HepG2 (cell line): Measurements from ENCODE around the gene DIP2C. TPM values are rescaled to one million over a fixed set of nuclear protein-coding genes. Genes with fewer than 3 reads are reported as not detected.

Experiments
- ATAC-seq: fragments of 200-7000 bp; cut with Tn5 transposase; 3 replicates; pipeline ENCODE4 v1.9.1; 2020; ENCODE audit warnings: mild to moderate bottlenecking, moderate library complexity
- BruUV-seq: library from RNA; stranded (reverse); fragments of 400-500 nt; replicated peaks from 2 replicates; lab custom pipeline; 2021; lab: Mats Ljungman, UMichigan
- CTCF ChIA-PET: fragments of 300-600 bp; formaldehyde crosslinking; extraction: SDS; loops from one replicate; lab custom pipeline; 2021; ENCODE audit warnings: low total read pairs, inconsistent platforms, low intra/inter-chr PET ratio; lab: Yijun Ruan, JAX
- POLR2A ChIA-PET: fragments of 350-600 bp; sonication (Branson Sonifier 250); formaldehyde crosslinking; loops from one replicate; lab custom pipeline; 2020; ENCODE audit warnings: antibody characterized with exemption, inconsistent platforms; lab: Yijun Ruan, JAX
- DNase-seq: peaks from one replicate; pipeline ENCODE4 v3.0.0-alpha.2; 2015; ENCODE audit warnings: low spot score
- FAIRE-seq: peaks from 3 replicates; lab custom pipeline; 2011; peaks lifted over from hg19 to GRCh38; lab: Jason Lieb, UNC
- H2AFZ ChIP-seq: one replicate; pipeline ENCODE4 v1.6.1; 2011; ENCODE audit warnings: low read length, inconsistent platforms
- H3K27ac ChIP-seq: fragments of 300-600 bp; 3 replicates; pipeline ENCODE4 v1.8.0; 2011; ENCODE audit warnings: mixed run types, mild to moderate bottlenecking, mixed read lengths, low read length, inconsistent platforms; ENCODE audit not compliant: insufficient read depth; ENCODE audit errors: extremely low read length
- H3K27me3 ChIP-seq, 2 experiments: fragments of 200-600 bp in 1 of 2; 2 replicates in 1 of 2; 3 replicates in 1 of 2; pipeline versions ENCODE4 v1.6.0 to v1.8.0; 2011; ENCODE audit warnings: low read length in 2 of 2, mild to moderate bottlenecking in 2 of 2, moderate library complexity in 2 of 2, inconsistent platforms in 1 of 2; ENCODE audit not compliant: insufficient read depth in 2 of 2, control insufficient read depth in 1 of 2
- H3K36me3 ChIP-seq, 2 experiments: fragments of 200-600 bp in 1 of 2; replicated peaks in 1 of 2; 2 replicates in 1 of 2; 3 replicates in 1 of 2; pipeline versions ENCODE4 v1.5.1 to v1.8.0; 2011; ENCODE audit warnings: low read length in 2 of 2, inconsistent platforms in 1 of 2; ENCODE audit not compliant: insufficient read depth in 2 of 2, control insufficient read depth in 1 of 2
- H3K4me1 ChIP-seq: 2 replicates; pipeline ENCODE4 v1.5.1; 2012; ENCODE audit warnings: low read length, inconsistent platforms; ENCODE audit not compliant: insufficient read depth
- H3K4me2 ChIP-seq: 2 replicates; pipeline ENCODE4 v1.6.0; 2011; ENCODE audit warnings: low read depth, low read length, inconsistent platforms
- H3K4me3 ChIP-seq, 3 experiments: fragments of 200-600 bp in 1 of 3; sonication (generic), shearing (Covaris generic) in 1 of 3; replicated peaks in 1 of 3; 2 replicates each; pipeline ENCODE4 v1.5.1; 2011 to 2016; ENCODE audit warnings: low read length in 3 of 3, inconsistent platforms in 2 of 3, low read depth in 2 of 3, mild to moderate bottlenecking in 2 of 3, control low read depth in 1 of 3, mixed read lengths in 1 of 3; ENCODE audit not compliant: insufficient read depth in 1 of 3
- H3K79me2 ChIP-seq: one replicate; pipeline ENCODE4 v1.6.1; 2011; ENCODE audit warnings: low read length, inconsistent platforms; ENCODE audit not compliant: insufficient read depth
- H3K9ac ChIP-seq: 2 replicates; pipeline ENCODE4 v1.6.0; 2011; ENCODE audit warnings: mild to moderate bottlenecking, low read depth, low read length, inconsistent platforms; ENCODE audit not compliant: insufficient read depth
- H3K9me3 ChIP-seq: 2 replicates; pipeline ENCODE4 v1.5.1; 2012; ENCODE audit warnings: mild to moderate bottlenecking, low read length
- H4K20me1 ChIP-seq: 2 replicates; pipeline ENCODE4 v1.6.0; 2011; ENCODE audit warnings: inconsistent platforms, mild to moderate bottlenecking, low read length, moderate library complexity; ENCODE audit not compliant: insufficient read depth
- CENPX ChIP-seq: sonication (generic); formaldehyde crosslinking; IDR thresholded peaks from 2 replicates; pipeline ENCODE4 v1.9.0; 2021; ENCODE audit warnings: mild to moderate bottlenecking, missing genetic modification reagents, moderate library complexity
- HNRNPUL1 ChIP-seq: fragments of 200-400 bp; formaldehyde crosslinking; IDR thresholded peaks from 2 replicates; pipeline ENCODE4 v1.6.1; 2017; ENCODE audit warnings: low read depth, mild to moderate bottlenecking, low read length, moderate library complexity
- MATR3 ChIP-seq: sonication (generic); formaldehyde crosslinking; IDR thresholded peaks from 2 replicates; pipeline ENCODE4 v1.4.0; 2020; ENCODE audit warnings: missing genetic modification reagents
- NR2C2 ChIP-seq: sonication (generic); formaldehyde crosslinking; IDR thresholded peaks from 2 replicates; pipeline ENCODE4 v1.4.0; 2020; ENCODE audit warnings: missing genetic modification reagents, mild to moderate bottlenecking, moderate library complexity, borderline replicate concordance
- POLR2AphosphoS5 ChIP-seq: IDR thresholded peaks from 2 replicates; pipeline ENCODE4 v1.6.1; 2012; ENCODE audit warnings: low read depth, low read length
- REL ChIP-seq: sonication (generic); formaldehyde crosslinking; conservative IDR thresholded peaks from 2 replicates; pipeline ENCODE4 v1.8.0; 2022; ENCODE audit warnings: mild to moderate bottlenecking, missing genetic modification reagents, moderate library complexity
- REPIN1 ChIP-seq: sonication (generic); formaldehyde crosslinking; IDR thresholded peaks from 2 replicates; pipeline ENCODE4 v1.8.0; 2022; ENCODE audit warnings: missing genetic modification reagents, low read depth, mild to moderate bottlenecking, borderline replicate concordance
- TAF1 ChIP-seq: sonication (generic); formaldehyde crosslinking; IDR thresholded peaks from 2 replicates; pipeline ENCODE4 v1.4.0; 2020; ENCODE audit warnings: missing genetic modification reagents
- ZNF33A ChIP-seq: sonication (generic); formaldehyde crosslinking; IDR thresholded peaks from 2 replicates; pipeline ENCODE4 v1.5.1; 2020; ENCODE audit warnings: missing genetic modification reagents, mild to moderate bottlenecking, moderate library complexity, borderline replicate concordance
- ZNF557 ChIP-seq: sonication (generic); formaldehyde crosslinking; IDR thresholded peaks from 2 replicates; pipeline ENCODE4 v1.4.0; 2020; ENCODE audit warnings: missing genetic modification reagents
- ZNF572 ChIP-seq: sonication (generic); formaldehyde crosslinking; IDR thresholded peaks from 2 replicates; pipeline ENCODE4 v1.5.1; 2020; ENCODE audit warnings: mild to moderate bottlenecking, missing genetic modification reagents
- ZNF850 ChIP-seq: sonication (generic); formaldehyde crosslinking; conservative IDR thresholded peaks from 2 replicates; pipeline ENCODE4 v1.9.0; 2021; ENCODE audit warnings: mild to moderate bottlenecking, missing genetic modification reagents
- WGBS: methylation state at CpG from one replicate; pipeline ENCODE4 v1.1.6; 2017; ENCODE audit warnings: low lambda C conversion rate; 5-methylcytosine and 5-hydroxymethylcytosine counted together
- in situ Hi-C: cut with HindIII; loops from 2 replicates; pipeline ENCODE4 v1.10.0; 2017; ENCODE audit warnings: low pct_unique_long_range_greater_than_20kb; ENCODE audit not compliant: extremely low pct_ligation_motif_present
- intact Hi-C: fragments of 100-400 bp; cut with micrococcal nuclease; formaldehyde crosslinking; loops from one replicate; pipeline ENCODE4 v1.10.0; 2022; ENCODE audit not compliant: unreplicated experiment
- polyA plus RNA-seq, 8 experiments: library from polyadenylated mRNA; depleted of rRNA in 3 of 8; stranded (reverse) in 7 of 8; unstranded in 1 of 8; fragments of >200 nt; fragmentation: Illumina TruSeq in 4 of 8; extraction: Trizol in 4 of 8; gene quantifications; 2 replicates each; pipeline versions ENCODE4 v1.2.1 to v1.2.3, GENCODE V29; 2011 to 2016; ENCODE audit warnings: low read depth in 4 of 8, missing spikeins in 1 of 8, mixed read lengths in 1 of 8; ENCODE audit not compliant: insufficient read depth in 1 of 8
- total RNA-seq, 5 experiments: library from RNA; depleted of rRNA; stranded (reverse); fragments of >200 nt; fragmentation: Illumina TruSeq; extraction: Trizol; gene quantifications; 2 replicates each; pipeline ENCODE4 v1.2.3, GENCODE V29; 2016; ENCODE audit warnings: low read depth in 1 of 5
- TF ChIP-seq, protein P1 (sequence below): IDR thresholded peaks from 2 replicates; pipeline ENCODE4 v1.6.1; 2016; ENCODE audit warnings: low read depth
- TF ChIP-seq, protein P2 (sequence below): fragments of 450-650 bp; IDR thresholded peaks from 2 replicates; pipeline ENCODE4 v1.6.1; 2016
- TF ChIP-seq, protein P3 (sequence below): sonication (generic); formaldehyde crosslinking; IDR thresholded peaks from 2 replicates; pipeline ENCODE4 v1.4.0; 2020; ENCODE audit warnings: missing genetic modification reagents

Gene DIP2C
- total and polyA plus RNA-seq, 2 of the 13 experiments (the other 11 are each of a cell fraction or from before 2014, with no cell fraction given) = 2.2 to 2.7 TPM

DNA sequence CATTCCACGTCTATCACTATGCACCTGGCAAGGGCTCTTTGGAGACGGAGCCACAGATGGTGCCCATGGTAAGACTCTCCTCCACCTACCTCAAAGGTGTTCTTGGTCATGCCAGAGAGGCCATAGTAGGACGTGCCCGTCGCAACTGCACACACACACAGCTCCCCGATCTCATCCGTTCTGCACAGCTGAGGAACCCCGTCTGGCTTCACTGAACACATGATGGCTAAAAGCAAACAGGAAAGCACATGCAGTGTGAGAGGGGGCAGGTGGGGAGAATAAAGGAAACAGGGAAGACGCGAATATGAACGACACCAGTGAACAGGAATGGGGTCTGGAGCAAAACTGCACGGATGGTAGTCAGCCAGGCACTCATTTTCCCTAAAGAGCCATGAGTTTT lies 323.3 kb downstream of the DIP2C start:
- no peaks in the 10 kb centered on the region for H3K27me3 ChIP-seq
- no peaks in the 10 kb centered on the region for H4K20me1 ChIP-seq
- H3K27ac ChIP-seq = no peak overlapping the region
- H3K9me3 ChIP-seq = no peaks in the 10 kb centered on the region
- DNase-seq = no peak
- TF ChIP-seq, protein P1, sequence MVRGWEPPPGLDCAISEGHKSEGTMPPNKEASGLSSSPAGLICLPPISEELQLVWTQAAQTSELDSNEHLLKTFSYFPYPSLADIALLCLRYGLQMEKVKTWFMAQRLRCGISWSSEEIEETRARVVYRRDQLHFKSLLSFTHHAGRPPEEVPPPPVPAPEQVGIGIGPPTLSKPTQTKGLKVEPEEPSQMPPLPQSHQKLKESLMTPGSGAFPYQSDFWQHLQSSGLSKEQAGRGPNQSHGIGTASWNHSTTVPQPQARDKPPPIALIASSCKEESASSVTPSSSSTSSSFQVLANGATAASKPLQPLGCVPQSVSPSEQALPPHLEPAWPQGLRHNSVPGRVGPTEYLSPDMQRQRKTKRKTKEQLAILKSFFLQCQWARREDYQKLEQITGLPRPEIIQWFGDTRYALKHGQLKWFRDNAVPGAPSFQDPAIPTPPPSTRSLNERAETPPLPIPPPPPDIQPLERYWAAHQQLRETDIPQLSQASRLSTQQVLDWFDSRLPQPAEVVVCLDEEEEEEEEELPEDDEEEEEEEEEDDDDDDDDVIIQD (CRISPR knock-in tag) = no peak
- TF ChIP-seq, protein P2, sequence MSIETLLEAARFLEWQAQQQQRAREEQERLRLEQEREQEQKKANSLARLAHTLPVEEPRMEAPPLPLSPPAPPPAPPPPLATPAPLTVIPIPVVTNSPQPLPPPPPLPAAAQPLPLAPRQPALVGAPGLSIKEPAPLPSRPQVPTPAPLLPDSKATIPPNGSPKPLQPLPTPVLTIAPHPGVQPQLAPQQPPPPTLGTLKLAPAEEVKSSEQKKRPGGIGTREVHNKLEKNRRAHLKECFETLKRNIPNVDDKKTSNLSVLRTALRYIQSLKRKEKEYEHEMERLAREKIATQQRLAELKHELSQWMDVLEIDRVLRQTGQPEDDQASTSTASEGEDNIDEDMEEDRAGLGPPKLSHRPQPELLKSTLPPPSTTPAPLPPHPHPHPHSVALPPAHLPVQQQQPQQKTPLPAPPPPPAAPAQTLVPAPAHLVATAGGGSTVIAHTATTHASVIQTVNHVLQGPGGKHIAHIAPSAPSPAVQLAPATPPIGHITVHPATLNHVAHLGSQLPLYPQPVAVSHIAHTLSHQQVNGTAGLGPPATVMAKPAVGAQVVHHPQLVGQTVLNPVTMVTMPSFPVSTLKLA = peak; percentile 66
- TF ChIP-seq NR2C2 (CRISPR knock-in tag) = no peak
- no peak for TF ChIP-seq ZNF572 (CRISPR knock-in tag)
- H3K4me1 ChIP-seq = peaks cover 4% of the 10 kb centered on the region; the same call in 1 of the 2 replicates
- H3K4me3 ChIP-seq = no peak overlapping the region
- H3K9ac ChIP-seq = no peak overlapping the region
- H3K4me2 ChIP-seq = no peak overlapping the region
- POLR2A ChIA-PET = no interaction called here
- no peaks in the 10 kb centered on the region for H3K79me2 ChIP-seq
- in situ Hi-C loops = no loop called here
- no peak overlapping the region for H2AFZ ChIP-seq
- WGBS = 96% methylated on average over 12 of the region's 12 CpGs
- CTCF ChIA-PET = no interaction called here
- H3K36me3 ChIP-seq = peaks cover 0 to 3% of the 10 kb centered on the region in 2 experiments; a peak in 3 of 5 replicates
- ATAC-seq = no peak
- no TSS peak for BruUV-seq
- intact Hi-C loops = no loop called here
- no peak for FAIRE-seq

DNA sequence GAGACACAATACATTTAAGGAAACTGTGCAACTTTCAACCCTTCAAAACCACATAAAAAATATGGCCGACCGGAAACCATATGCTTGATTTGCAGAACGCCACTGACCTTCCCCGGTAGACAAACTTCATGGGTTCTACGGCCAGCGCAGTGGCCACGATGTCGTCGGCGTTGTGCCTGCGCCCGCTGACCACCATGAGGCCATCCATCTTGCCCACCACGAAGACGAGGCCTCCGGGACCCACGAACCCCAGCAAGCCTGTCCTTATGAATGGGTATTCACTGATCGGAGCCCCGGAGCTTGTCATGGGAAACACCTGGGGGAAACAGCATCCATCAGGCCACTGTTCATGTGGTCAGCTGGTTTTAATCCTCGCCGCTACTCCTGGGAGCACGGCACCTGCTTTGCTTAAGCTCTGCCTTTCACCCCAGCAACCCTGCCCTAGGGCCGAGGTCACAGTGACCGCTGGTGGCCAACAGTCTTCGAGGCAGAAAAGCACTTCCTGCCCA lies 325.1 kb downstream of the DIP2C start:
- DNase-seq = no peak
- Histone ChIP-seq H3K4me1 (peaks cover 13% of the 10 kb centered on the region; the same call in 1 of the 2 replicates), H3K9ac (no peak overlapping the region), H3K36me3 (peaks cover 1 to 3% of the 10 kb centered on the region in 2 experiments; a peak in 3 of 5 replicates), H3K4me2 (no peak overlapping the region), H4K20me1 (no peaks in the 10 kb centered on the region), H3K4me3 (no peak overlapping the region), H2AFZ (no peak overlapping the region), H3K27me3 (no peaks in the 10 kb centered on the region), H3K27ac (no peak overlapping the region), H3K9me3 (no peaks in the 10 kb centered on the region), H3K79me2 (no peaks in the 10 kb centered on the region)
- ChIA-PET POLR2A (no interaction called here), CTCF (no interaction called here)
- 96% methylated on average over 22 of the region's 24 CpGs for WGBS
- in situ Hi-C loops = no loop called here
- no peak for FAIRE-seq
- intact Hi-C loops = no loop called here
- no TSS peak for BruUV-seq
- no peak for ATAC-seq
- no peak for TF ChIP-seq MATR3 (CRISPR knock-in tag)
- no peak for TF ChIP-seq ZNF33A (CRISPR knock-in tag)
- no peak for TF ChIP-seq TAF1 (CRISPR knock-in tag)
- no peak for TF ChIP-seq REPIN1
- no peak for TF ChIP-seq CENPX (CRISPR knock-in tag)
- TF ChIP-seq REL (CRISPR knock-in tag) = no peak
- TF ChIP-seq ZNF557 (CRISPR knock-in tag) = no peak
- TF ChIP-seq POLR2AphosphoS5 = no peak
- TF ChIP-seq, protein P3, sequence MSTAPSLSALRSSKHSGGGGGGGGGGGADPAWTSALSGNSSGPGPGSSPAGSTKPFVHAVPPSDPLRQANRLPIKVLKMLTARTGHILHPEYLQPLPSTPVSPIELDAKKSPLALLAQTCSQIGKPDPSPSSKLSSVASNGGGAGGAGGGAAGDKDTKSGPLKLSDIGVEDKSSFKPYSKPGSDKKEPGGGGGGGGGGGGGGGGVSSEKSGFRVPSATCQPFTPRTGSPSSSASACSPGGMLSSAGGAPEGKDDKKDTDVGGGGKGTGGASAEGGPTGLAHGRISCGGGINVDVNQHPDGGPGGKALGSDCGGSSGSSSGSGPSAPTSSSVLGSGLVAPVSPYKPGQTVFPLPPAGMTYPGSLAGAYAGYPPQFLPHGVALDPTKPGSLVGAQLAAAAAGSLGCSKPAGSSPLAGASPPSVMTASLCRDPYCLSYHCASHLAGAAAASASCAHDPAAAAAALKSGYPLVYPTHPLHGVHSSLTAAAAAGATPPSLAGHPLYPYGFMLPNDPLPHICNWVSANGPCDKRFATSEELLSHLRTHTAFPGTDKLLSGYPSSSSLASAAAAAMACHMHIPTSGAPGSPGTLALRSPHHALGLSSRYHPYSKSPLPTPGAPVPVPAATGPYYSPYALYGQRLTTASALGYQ (CRISPR knock-in tag) = no peak
- no peak for TF ChIP-seq HNRNPUL1
- no peak for TF ChIP-seq ZNF850
